ENCODE data around the gene CNKSR3.
A peak's percentile ranks its signal among the peaks of the same experiment; 100 is the strongest.

Gene CNKSR3

GRCh38 chr6:154377726-154378125, 132.8 kb downstream of the CNKSR3 start:
- ATAC-seq = no peak

GRCh38 chr6:154373971-154374370, 136.5 kb downstream of the CNKSR3 start:
- no peak for ATAC-seq

- no peak for ATAC-seq
These were observed 139.2 kb downstream of the CNKSR3 start for GRCh38 chr6:154371281-154371680.

GRCh38 chr6:154370545-154370944, 139.9 kb downstream of the CNKSR3 start:
- ATAC-seq = no peak

- ATAC-seq = no peak
These were observed 142.4 kb downstream of the CNKSR3 start for GRCh38 chr6:154367839-154368695.

- no peak for ATAC-seq
These were observed 143.1 kb downstream of the CNKSR3 start for GRCh38 chr6:154367336-154367735.

- ATAC-seq = no peak
These were observed 146.7 kb downstream of the CNKSR3 start for GRCh38 chr6:154363821-154364220.

- no peak for ATAC-seq
These were observed 149.0 kb downstream of the CNKSR3 start for GRCh38 chr6:154361476-154361875.

GRCh38 chr6:154360476-154360875, 150.0 kb downstream of the CNKSR3 start:
- ATAC-seq = peak in 1 of 2 donors; percentile 13

GRCh38 chr6:154359679-154360078, 150.8 kb downstream of the CNKSR3 start:
- ATAC-seq = no peak

GRCh38 chr6:154359161-154359574, 151.3 kb downstream of the CNKSR3 start:
- ATAC-seq = no peak

GRCh38 chr6:154358019-154358545, 152.4 kb downstream of the CNKSR3 start:
- ATAC-seq = no peak

GRCh38 chr6:154356690-154357089, 153.8 kb downstream of the CNKSR3 start, which contains the start of gene IPCEF1:
Gene IPCEF1 (minus strand): TSS chr6:154356803. CDS start chr6:154265947, 90,856 bp downstream.
- ATAC-seq = no peak

GRCh38 chr6:154356113-154356512, 154.4 kb downstream of the CNKSR3 start:
- ATAC-seq = no peak

- no peak for ATAC-seq
These were observed 156.2 kb downstream of the CNKSR3 start for GRCh38 chr6:154354265-154354777.

GRCh38 chr6:154353626-154354025, 156.9 kb downstream of the CNKSR3 start:
- no peak for ATAC-seq

GRCh38 chr6:154352898-154353585, 157.4 kb downstream of the CNKSR3 start:
- ATAC-seq = peak; percentile 88 to 90

- peak in 1 of 2 donors; percentile 27 for ATAC-seq
These were observed 160.2 kb downstream of the CNKSR3 start for GRCh38 chr6:154350293-154350692.

- no peak for ATAC-seq
These were observed 162.5 kb downstream of the CNKSR3 start for GRCh38 chr6:154347981-154348380.

- no peak for ATAC-seq
These were observed 164.7 kb downstream of the CNKSR3 start for GRCh38 chr6:154345811-154346210.

- ATAC-seq = no peak
These were observed 166.8 kb downstream of the CNKSR3 start for GRCh38 chr6:154343473-154344308.

- no peak for ATAC-seq
These were observed 168.6 kb downstream of the CNKSR3 start for GRCh38 chr6:154341871-154342270.
